CD4-positive, alpha-beta T cell treated with Interleukin-2 at 100 ng/mL for 4 hours (primary cell): ENCODE results near the gene ZNF681.
"Not testable (repeated sequence)": the region's sequence is repeated elsewhere in the genome, so short reads cannot be mapped to it uniquely, and the experiment has no call there.

Source experiments
- DNase-seq: peaks from one replicate; pipeline ENCODE4 v3.0.0-alpha.2; 2020; ENCODE audit warnings: low spot score

The ZNF681 gene

GRCh38 chr19:23758187-23759074, at the start of gene ZNF681:
TSS of gene ZNF681 (minus strand) at chr19:23758891. CDS start at chr19:23758749, 142 bp downstream.
- DNase-seq, result peak; percentile 92

DNA sequence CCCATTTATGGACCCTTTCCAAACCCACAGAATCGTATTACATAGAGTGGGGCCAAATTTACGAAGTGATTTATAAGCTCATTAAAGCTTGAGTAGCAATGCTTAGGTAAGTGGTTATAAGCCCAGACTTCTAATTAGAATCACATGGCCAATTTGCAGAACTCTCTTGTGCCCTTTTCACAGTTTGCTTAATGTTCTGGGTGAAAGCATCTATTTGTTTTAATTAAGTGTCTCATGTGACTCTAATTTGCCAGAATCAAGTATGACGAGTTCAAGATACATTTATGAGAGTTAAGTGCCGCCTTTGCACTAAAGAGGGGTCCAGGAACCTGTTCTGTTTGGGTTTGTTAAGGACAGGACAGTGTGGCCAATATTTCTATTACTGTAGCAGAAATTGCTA, 46.0 kb upstream of the ZNF681 start:
- DNase-seq, result no peak

- DNase-seq, result peak; percentile 33
These were observed 43.6 kb upstream of the ZNF681 start for GRCh38 chr19:23802290-23802689.

GRCh38 chr19:23801803-23802202, 43.1 kb upstream of the ZNF681 start:
- DNase-seq, result no peak

- DNase-seq, result no peak
These were observed 42.2 kb upstream of the ZNF681 start for GRCh38 chr19:23800868-23801267.

- DNase-seq, result peak; percentile 61
These were observed 41.6 kb upstream of the ZNF681 start for GRCh38 chr19:23800271-23800670.

DNA sequence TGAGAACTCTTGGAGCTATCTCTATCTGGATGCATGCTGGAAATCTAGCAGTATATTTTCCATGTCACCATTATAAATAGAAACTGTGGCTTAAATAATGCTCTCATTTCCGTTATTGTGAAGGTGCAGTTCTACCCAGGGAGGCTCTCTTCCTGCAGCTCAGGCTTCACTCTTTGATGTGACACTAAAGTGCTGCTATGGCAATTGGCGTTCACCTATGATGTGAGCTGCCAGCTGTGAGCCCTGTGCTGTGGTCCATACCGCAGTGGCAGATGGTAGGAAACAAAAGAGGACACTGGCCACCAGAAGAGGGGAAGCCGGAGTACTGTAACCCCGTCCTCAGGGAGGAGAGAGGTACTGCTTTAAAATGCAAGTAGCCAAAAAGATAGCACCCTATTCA, 40.6 kb upstream of the ZNF681 start:
- DNase-seq, result peak; percentile 68

- DNase-seq, result no peak
These were observed 36.8 kb upstream of the ZNF681 start for GRCh38 chr19:23795462-23795861.

GRCh38 chr19:23792784-23793183, 34.1 kb upstream of the ZNF681 start:
- DNase-seq, result no peak

DNA sequence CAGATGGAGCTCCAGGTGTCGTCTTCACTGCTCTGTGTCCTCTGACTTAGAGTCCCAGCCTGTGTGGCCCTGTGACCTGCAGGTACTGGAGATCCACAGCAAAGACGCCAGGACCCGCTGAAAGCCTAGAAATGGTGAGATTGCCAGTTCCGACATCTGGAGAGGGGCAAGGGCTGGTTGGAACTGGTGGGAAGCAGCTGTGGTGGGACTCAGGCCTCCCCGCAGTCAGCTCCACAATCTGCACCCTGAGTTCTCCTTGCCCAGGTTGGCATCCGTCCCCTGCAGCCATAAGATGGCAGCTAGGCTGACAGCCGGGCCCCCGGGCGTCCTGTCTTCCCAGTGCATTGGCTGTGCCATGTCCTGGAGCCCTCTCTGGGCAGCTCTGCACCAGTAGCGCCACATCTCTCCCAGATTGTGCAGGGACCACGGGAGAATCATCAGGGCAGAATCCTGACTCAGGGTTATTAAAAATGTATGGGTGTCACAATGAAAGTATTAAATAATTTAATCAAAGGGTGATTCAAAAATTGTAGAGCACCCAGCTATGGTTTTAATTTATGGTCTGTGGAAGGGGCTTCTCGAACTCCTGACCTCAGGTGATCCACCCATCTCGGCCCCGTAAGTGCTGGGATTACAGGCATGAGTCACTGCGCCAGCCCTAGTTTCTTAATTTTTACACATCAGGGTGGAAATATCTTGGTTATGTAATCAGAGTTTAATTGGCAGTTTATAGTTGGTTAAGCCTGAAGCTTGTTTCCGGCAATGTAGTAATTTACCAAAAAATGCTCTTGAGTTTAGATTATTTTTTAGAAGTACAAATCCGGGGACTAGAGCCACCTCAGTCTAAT, 32.2 kb upstream of the ZNF681 start:
- DNase-seq, result no peak

- no peak for DNase-seq
These were observed 30.6 kb upstream of the ZNF681 start for GRCh38 chr19:23789246-23789645.

DNA sequence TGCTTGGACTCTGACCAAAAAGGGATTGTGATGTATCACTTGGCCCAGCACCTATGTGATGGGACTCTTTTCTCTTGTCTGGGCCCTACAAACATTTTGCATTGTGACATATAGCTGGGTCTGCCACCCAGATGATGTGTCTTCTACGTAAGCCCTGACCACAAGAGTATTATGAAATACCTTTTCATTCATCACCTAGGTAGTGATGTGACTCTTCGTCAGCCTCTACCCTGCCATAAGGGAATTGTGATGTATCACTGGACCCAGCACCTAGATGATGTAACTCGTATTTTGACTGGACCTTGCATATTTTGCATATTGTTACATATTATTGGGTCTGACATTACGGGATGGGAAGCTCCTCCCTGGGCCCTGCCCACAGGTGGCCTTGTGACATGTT, 29.7 kb upstream of the ZNF681 start:
- DNase-seq, result no peak

DNA sequence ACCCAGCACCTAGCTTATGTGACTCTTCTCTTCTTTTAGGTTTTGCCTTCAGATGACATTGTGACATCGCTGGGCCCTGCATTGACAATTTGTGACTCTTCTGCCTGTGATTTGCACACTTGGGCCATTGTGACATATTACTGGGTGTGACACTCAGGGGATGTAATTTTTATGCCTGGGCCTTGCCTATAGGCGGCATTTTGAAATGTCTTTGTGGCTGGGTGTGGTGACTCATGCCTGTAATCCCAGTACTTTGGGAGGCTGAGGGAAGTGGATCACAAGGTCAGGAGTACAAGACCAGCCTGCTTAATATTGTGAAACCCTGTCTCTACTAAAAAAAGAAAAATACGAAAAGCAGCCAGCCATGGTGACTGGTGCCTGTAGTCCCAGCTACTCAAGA, 28.4 kb upstream of the ZNF681 start:
- no peak for DNase-seq

DNA sequence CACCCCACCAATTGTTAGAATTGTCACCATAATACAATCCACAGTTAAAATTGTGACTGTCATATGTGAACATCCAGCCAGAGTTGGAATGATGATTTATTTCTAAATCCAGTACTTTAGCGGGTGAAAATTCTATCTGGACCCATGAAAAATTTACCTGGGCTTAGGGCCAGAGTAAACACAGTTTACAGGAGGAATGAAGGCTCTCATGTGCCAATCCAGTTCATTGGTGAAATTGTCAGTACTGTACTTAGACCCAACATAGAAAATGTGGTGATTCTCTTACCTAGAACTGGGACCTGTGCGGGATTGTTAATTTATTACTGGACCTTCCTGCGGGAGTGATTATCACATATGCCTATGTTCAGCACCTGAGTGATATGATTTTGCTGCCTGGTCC, 27.3 kb upstream of the ZNF681 start:
- no peak for DNase-seq

- DNase-seq, result no peak
These were observed 25.6 kb upstream of the ZNF681 start for GRCh38 chr19:23784274-23784673.

- no peak for DNase-seq
These were observed 24.9 kb upstream of the ZNF681 start for GRCh38 chr19:23783636-23784035.

DNA sequence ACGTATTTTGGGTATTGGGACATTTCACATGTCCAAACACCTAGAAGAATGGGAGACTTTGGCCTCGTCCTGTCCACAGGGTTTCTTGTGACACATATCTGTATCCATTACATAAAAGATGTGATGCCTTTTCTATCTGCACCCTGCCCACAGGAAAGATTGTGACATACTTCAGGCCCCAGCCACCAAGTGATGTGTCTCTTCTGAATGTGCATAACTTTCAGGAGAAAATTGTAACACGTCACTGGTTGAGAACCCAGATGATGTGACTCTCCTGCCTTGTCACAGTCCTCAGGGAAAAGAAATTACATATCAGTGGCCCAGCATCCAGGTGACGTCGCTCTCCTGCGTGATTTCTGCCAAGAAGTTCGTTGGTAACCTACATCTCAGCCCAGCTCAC, 21.0 kb upstream of the ZNF681 start:
- DNase-seq, result no peak

GRCh38 chr19:23778566-23778965, 19.9 kb upstream of the ZNF681 start:
- no peak for DNase-seq

- DNase-seq, result not testable (repeated sequence)
These were observed 19.3 kb upstream of the ZNF681 start for GRCh38 chr19:23778036-23778435.

- DNase-seq, result no peak
These were observed 18.5 kb upstream of the ZNF681 start for GRCh38 chr19:23777216-23777615.

GRCh38 chr19:23776507-23777205, 18.0 kb upstream of the ZNF681 start:
- DNase-seq, result peak; percentile 17

GRCh38 chr19:23774524-23774971, 15.9 kb upstream of the ZNF681 start:
- no peak for DNase-seq
